Liver (tissue), 9 donors: ENCODE measurements around the gene ZNHIT6. TPM values are rescaled to one million over a fixed set of nuclear protein-coding genes. Genes with fewer than 3 reads are reported as not detected.

ENCODE experiments used
- DNase-seq: peaks from one replicate; pipeline ENCODE4 v3.0.0-alpha.2; 2017; ENCODE audit warnings: low spot score
- H3K27ac ChIP-seq, 2 donors: one replicate each; pipeline ENCODE4 v1.7.0; 2013; ENCODE audit warnings: inconsistent platforms in 2 of 2, low read length in 2 of 2, control low read depth in 1 of 2, low read depth in 1 of 2, mild to moderate bottlenecking in 1 of 2
- H3K27me3 ChIP-seq, 4 donors: one replicate each; pipeline versions ENCODE4 v1.6.1 to v1.7.0; 2013; ENCODE audit warnings: low read length in 3 of 4, inconsistent platforms in 1 of 4, mild to moderate bottlenecking in 1 of 4, moderate library complexity in 1 of 4; ENCODE audit not compliant: control insufficient read depth in 4 of 4, insufficient read depth in 4 of 4
- H3K36me3 ChIP-seq, 4 donors: one replicate each; pipeline versions ENCODE4 v1.6.1 to v1.7.0; 2013; ENCODE audit warnings: low read length in 3 of 4, mild to moderate bottlenecking in 3 of 4, low read depth in 1 of 4, moderate library complexity in 1 of 4; ENCODE audit not compliant: control insufficient read depth in 4 of 4, insufficient read depth in 3 of 4
- H3K4me1 ChIP-seq, 4 donors: one replicate each; pipeline versions ENCODE4 v1.6.1 to v1.7.0; 2013; ENCODE audit warnings: low read length in 3 of 4, mild to moderate bottlenecking in 3 of 4, moderate library complexity in 1 of 4; ENCODE audit not compliant: control insufficient read depth in 4 of 4, insufficient read depth in 4 of 4
- H3K4me3 ChIP-seq, 3 donors: one replicate each; pipeline versions ENCODE4 v1.6.1 to v1.7.0; 2013; ENCODE audit warnings: low read length in 3 of 3, control low read depth in 1 of 3, low read depth in 1 of 3, mild to moderate bottlenecking in 1 of 3
- H3K9ac ChIP-seq, 2 donors: one replicate each; pipeline ENCODE4 v1.7.0; 2013; ENCODE audit warnings: low read length in 2 of 2, mild to moderate bottlenecking in 2 of 2, moderate library complexity in 2 of 2, control low read depth in 1 of 2, low read depth in 1 of 2
- H3K9me3 ChIP-seq, 4 donors: one replicate each; pipeline versions ENCODE4 v1.6.1 to v1.7.0; 2013; ENCODE audit warnings: low read length in 3 of 4; ENCODE audit not compliant: control insufficient read depth in 4 of 4
- ATF3 ChIP-seq: IDR thresholded peaks from 2 replicates; pipeline ENCODE4 v1.6.1; 2016; ENCODE audit warnings: antibody characterized with exemption
- EGR1 ChIP-seq, 2 donors: IDR thresholded peaks; 2 replicates each; pipeline ENCODE4 v1.6.1; 2016 to 2018; ENCODE audit warnings: antibody characterized with exemption in 2 of 2, low read depth in 2 of 2
- FOXA1 ChIP-seq: IDR thresholded peaks from 2 replicates; pipeline ENCODE4 v1.6.1; 2016; ENCODE audit warnings: antibody characterized with exemption
- FOXA2 ChIP-seq: IDR thresholded peaks from 2 replicates; pipeline ENCODE4 v1.6.1; 2016; ENCODE audit warnings: antibody characterized with exemption
- GABPA ChIP-seq, 2 donors: IDR thresholded peaks in 1 of 2; conservative IDR thresholded peaks in 1 of 2; 2 replicates each; pipeline ENCODE4 v1.6.1; 2016; ENCODE audit warnings: antibody characterized with exemption in 2 of 2, mild to moderate bottlenecking in 1 of 2, moderate library complexity in 1 of 2
- HNF4A ChIP-seq, 2 donors: conservative IDR thresholded peaks; 2 replicates each; pipeline ENCODE4 v1.6.1; 2016; ENCODE audit warnings: antibody characterized with exemption in 2 of 2, mild to moderate bottlenecking in 2 of 2
- HNF4G ChIP-seq: IDR thresholded peaks from 2 replicates; pipeline ENCODE4 v1.6.1; 2016; ENCODE audit warnings: antibody characterized with exemption
- JUND ChIP-seq, 2 donors: IDR thresholded peaks; 2 replicates each; pipeline ENCODE4 v1.6.1; 2016; ENCODE audit warnings: antibody characterized with exemption in 2 of 2
- MAX ChIP-seq: IDR thresholded peaks from 2 replicates; pipeline ENCODE4 v1.6.1; 2016; ENCODE audit warnings: antibody characterized with exemption
- RAD21 ChIP-seq, 2 donors: IDR thresholded peaks; 2 replicates each; pipeline ENCODE4 v1.6.1; 2016; ENCODE audit warnings: antibody characterized with exemption in 2 of 2, mild to moderate bottlenecking in 2 of 2
- REST ChIP-seq: IDR thresholded peaks from 2 replicates; pipeline ENCODE4 v1.6.1; 2016; ENCODE audit warnings: antibody characterized with exemption, mild to moderate bottlenecking
- RXRA ChIP-seq, 2 donors: IDR thresholded peaks; 2 replicates each; pipeline ENCODE4 v1.6.1; 2017 to 2018; ENCODE audit warnings: antibody characterized with exemption in 2 of 2, mild to moderate bottlenecking in 1 of 2
- SP1 ChIP-seq: IDR thresholded peaks from 2 replicates; pipeline ENCODE4 v1.6.1; 2018; ENCODE audit warnings: antibody characterized with exemption, mild to moderate bottlenecking
- TAF1 ChIP-seq: conservative IDR thresholded peaks from 2 replicates; pipeline ENCODE4 v1.6.1; 2016; ENCODE audit warnings: antibody characterized with exemption, mild to moderate bottlenecking
- YY1 ChIP-seq: IDR thresholded peaks from 2 replicates; pipeline ENCODE4 v1.6.1; 2016; ENCODE audit warnings: antibody characterized with exemption, mild to moderate bottlenecking
- ZBTB33 ChIP-seq: IDR thresholded peaks from 2 replicates; pipeline ENCODE4 v1.6.1; 2016; ENCODE audit warnings: antibody characterized with exemption
- WGBS: extraction: QIAGEN DNeasy Blood & Tissue Kit; methylation state at CpG from one replicate; pipeline ENCODE4 v1.1.7; 2013; 5-methylcytosine and 5-hydroxymethylcytosine counted together
- polyA plus RNA-seq, 2 donors: library from polyadenylated mRNA; stranded (reverse) in 1 of 2; unstranded in 1 of 2; fragments of 200-250 nt in 1 of 2; fragments of >200 nt in 1 of 2; fragmentation: Nextera tagmentation in 1 of 2; extraction: Ambion mirVana in 1 of 2; gene quantifications; one replicate each; pipeline versions ENCODE4 v1.2.1 to v1.2.3, GENCODE V29; 2013 to 2015
- total RNA-seq, 2 donors: library from RNA; depleted of rRNA; stranded (reverse); fragments of >200 nt; gene quantifications; one replicate each; pipeline ENCODE4 v1.2.3, GENCODE V29; 2014
- donor health status: healthy.
- donor health status: healthy.
- donor health status: healthy.
- donor health status: healthy.
- donor health status: healthy.

ZNHIT6 gene
- total and polyA plus RNA-seq, 4 donors = 2.2 to 4.0 (median 3.2) TPM

GRCh38 chr1:85660541-85660940, 47.7 kb downstream of the ZNHIT6 start:
- no peaks in the 10 kb centered on the region for H3K9me3 ChIP-seq
- no peak for DNase-seq
- H3K27ac ChIP-seq = no peak overlapping the region
- H3K4me3 ChIP-seq = no peak overlapping the region
- peaks cover 0 to 4% (median 0%) of the 10 kb centered on the region in 4 donors for H3K4me1 ChIP-seq
- H3K27me3 ChIP-seq = no peaks in the 10 kb centered on the region
- no peak for TF ChIP-seq ATF3
- TF ChIP-seq HNF4A (conservative IDR thresholded peaks at IDR 0.05) = no peak
- no peak for TF ChIP-seq MAX
- TF ChIP-seq HNF4G = no peak
- no peak for TF ChIP-seq YY1
- TF ChIP-seq EGR1 (IDR thresholded peaks at IDR 0.05; ENCODE audit: low read depth in 2 of 2) = no peak
- no peak for TF ChIP-seq ZBTB33
- no peak for TF ChIP-seq FOXA1
- no peak for TF ChIP-seq RXRA (IDR thresholded peaks at IDR 0.05)
- TF ChIP-seq GABPA (IDR thresholded peaks at IDR 0.05 in 1 of 2, conservative IDR thresholded peaks at IDR 0.05 in 1 of 2) = no peak
- TF ChIP-seq SP1 = no peak
- no peak for TF ChIP-seq RAD21 (IDR thresholded peaks at IDR 0.05)
- no peak for TF ChIP-seq FOXA2
- TF ChIP-seq REST = no peak
- no peak overlapping the region for H3K9ac ChIP-seq
- no peaks in the 10 kb centered on the region for H3K36me3 ChIP-seq

GRCh38 chr1:85659174-85659573, 49.1 kb downstream of the ZNHIT6 start:
- Histone ChIP-seq H3K27ac (no peak overlapping the region), H3K4me3 (no peak overlapping the region), H3K4me1 (peaks cover 0 to 4% (median 0%) of the 10 kb centered on the region in 4 donors), H3K9ac (no peak overlapping the region), H3K27me3 (no peaks in the 10 kb centered on the region), H3K9me3 (no peaks in the 10 kb centered on the region), H3K36me3 (peaks cover 0 to 3% (median 1%) of the 10 kb centered on the region in 4 donors)
- no peak for DNase-seq
- no peak for TF ChIP-seq EGR1 (IDR thresholded peaks at IDR 0.05; ENCODE audit: low read depth in 2 of 2)
- no peak for TF ChIP-seq ATF3
- no peak for TF ChIP-seq SP1
- TF ChIP-seq JUND (IDR thresholded peaks at IDR 0.05) = no peak
- no peak for TF ChIP-seq RAD21 (IDR thresholded peaks at IDR 0.05)
- no peak for TF ChIP-seq TAF1
- TF ChIP-seq ZBTB33 = no peak
- no peak for TF ChIP-seq MAX
- no peak for TF ChIP-seq GABPA (IDR thresholded peaks at IDR 0.05 in 1 of 2, conservative IDR thresholded peaks at IDR 0.05 in 1 of 2)
- TF ChIP-seq FOXA2 = no peak
- TF ChIP-seq YY1 = no peak
- 98% methylated on average over 1 of the region's 1 CpG for WGBS
